CD14-positive monocyte (primary cell): Measurements from ENCODE around the gene KRTAP5-9. TPM values are rescaled to one million over a fixed set of nuclear protein-coding genes. Genes with fewer than 3 reads are reported as not detected.
"Not testable (repeated sequence)": the region's sequence is repeated elsewhere in the genome, so short reads cannot be mapped to it uniquely, and the experiment has no call there.

Experiments
- DNase-seq, 3 donors: peaks; one replicate each; pipeline ENCODE4 v3.0.0-alpha.2; 2011 to 2022
- H2AFZ ChIP-seq: 2 replicates; pipeline ENCODE4 v1.6.0; 2012; ENCODE audit warnings: mild to moderate bottlenecking, low read depth, low read length, inconsistent platforms; ENCODE audit not compliant: insufficient read depth, poor library complexity, severe bottlenecking
- H3K27ac ChIP-seq, 2 donors: 1 replicate in 1 of 2; 2 replicates in 1 of 2; pipeline ENCODE4 v1.5.1; 2012 to 2013; ENCODE audit warnings: low read length in 2 of 2, control low read depth in 1 of 2, inconsistent platforms in 1 of 2, low read depth in 1 of 2, mild to moderate bottlenecking in 1 of 2
- H3K27me3 ChIP-seq, 2 donors: one replicate each; pipeline versions ENCODE4 v1.6.0 to v1.6.1; 2011 to 2013; ENCODE audit warnings: low read length in 2 of 2; ENCODE audit not compliant: control insufficient read depth in 2 of 2, insufficient read depth in 2 of 2
- H3K36me3 ChIP-seq, 2 donors: replicated peaks in 1 of 2; 1 replicate in 1 of 2; 2 replicates in 1 of 2; pipeline versions ENCODE4 v1.5.1 to v1.6.1; 2012 to 2013; ENCODE audit warnings: low read length in 2 of 2, control low read depth in 1 of 2, inconsistent platforms in 1 of 2, mild to moderate bottlenecking in 1 of 2; ENCODE audit not compliant: insufficient read depth in 2 of 2, control insufficient read depth in 1 of 2
- H3K4me1 ChIP-seq, 2 donors: 1 replicate in 1 of 2; 2 replicates in 1 of 2; pipeline versions ENCODE4 v1.5.1 to v1.6.1; 2012 to 2013; ENCODE audit warnings: low read length in 2 of 2, control low read depth in 1 of 2, inconsistent platforms in 1 of 2, mild to moderate bottlenecking in 1 of 2, moderate library complexity in 1 of 2; ENCODE audit not compliant: insufficient read depth in 2 of 2, control insufficient read depth in 1 of 2
- H3K4me2 ChIP-seq: replicated peaks from 2 replicates; pipeline ENCODE3; 2012; ENCODE audit warnings: low read length, moderate library complexity, mild to moderate bottlenecking; ENCODE audit not compliant: poor library complexity, severe bottlenecking; ENCODE audit errors: extremely low read depth
- H3K4me3 ChIP-seq, 3 experiments: fragments of 200-600 bp in 1 of 3; sonication (generic) in 1 of 3; replicated peaks in 1 of 3; 1 replicate in 2 of 3; 2 replicates in 1 of 3; pipeline ENCODE4 v1.5.1; 2011 to 2013; ENCODE audit warnings: low read length in 3 of 3, mild to moderate bottlenecking in 3 of 3, control low read depth in 2 of 3, low read depth in 2 of 3, inconsistent platforms in 1 of 3, moderate library complexity in 1 of 3
- H3K79me2 ChIP-seq: 2 replicates; pipeline ENCODE4 v1.6.0; 2012; ENCODE audit warnings: mild to moderate bottlenecking, control low read depth, inconsistent platforms, low read length, moderate library complexity; ENCODE audit not compliant: insufficient read depth
- H3K9ac ChIP-seq: 2 replicates; pipeline ENCODE4 v1.6.0; 2017; ENCODE audit warnings: low read length, mild to moderate bottlenecking; ENCODE audit not compliant: insufficient read depth, poor library complexity, severe bottlenecking
- H3K9me3 ChIP-seq, 2 donors: replicated peaks in 1 of 2; 1 replicate in 1 of 2; 2 replicates in 1 of 2; pipeline versions ENCODE4 v1.5.1 to v1.6.1; 2012 to 2013; ENCODE audit warnings: low read length in 2 of 2, control low read depth in 1 of 2; ENCODE audit not compliant: control insufficient read depth in 1 of 2, insufficient read depth in 1 of 2
- H4K20me1 ChIP-seq: 2 replicates; pipeline ENCODE4 v1.6.0; 2012; ENCODE audit warnings: mild to moderate bottlenecking, low read length, control low read depth, moderate library complexity; ENCODE audit not compliant: insufficient read depth
- H3K27ac Mint-ChIP-seq, 7 donors: one replicate each; pipeline ENCODE4 v1.8.0; 2020; ENCODE audit warnings: mild to moderate bottlenecking in 7 of 7, mixed read lengths in 7 of 7, moderate library complexity in 6 of 7, inconsistent platforms in 2 of 7
- H3K27me3 Mint-ChIP-seq, 3 donors: one replicate each; pipeline ENCODE4 v1.8.0; 2021 to 2022; ENCODE audit warnings: low read depth in 3 of 3, mild to moderate bottlenecking in 3 of 3, mixed read lengths in 3 of 3, moderate library complexity in 3 of 3, inconsistent platforms in 1 of 3
- H3K36me3 Mint-ChIP-seq, 2 donors: one replicate each; pipeline ENCODE4 v1.8.0; 2020; ENCODE audit warnings: mixed read lengths in 2 of 2, inconsistent platforms in 1 of 2, mild to moderate bottlenecking in 1 of 2
- H3K4me1 Mint-ChIP-seq: one replicate; pipeline ENCODE4 v1.8.0; 2020; ENCODE audit warnings: mild to moderate bottlenecking, mixed read lengths
- H3K4me3 Mint-ChIP-seq, 2 donors: one replicate each; pipeline ENCODE4 v1.8.0; 2020; ENCODE audit warnings: mild to moderate bottlenecking in 2 of 2, mixed read lengths in 2 of 2, moderate library complexity in 1 of 2
- H3K9me3 Mint-ChIP-seq, 7 donors: one replicate each; pipeline ENCODE4 v1.8.0; 2020 to 2022; ENCODE audit warnings: mixed read lengths in 7 of 7, mild to moderate bottlenecking in 6 of 7, moderate library complexity in 6 of 7, inconsistent platforms in 2 of 7
- WGBS: methylation state at CpG from one replicate; pipeline ENCODE4 v1.1.5; 2013; ENCODE audit warnings: missing lambda C conversion rate; ENCODE audit not compliant: insufficient coverage; 5-methylcytosine and 5-hydroxymethylcytosine counted together
- intact Hi-C, 2 donors: fragments of 100-400 bp; cut with micrococcal nuclease; formaldehyde crosslinking; loops; one replicate each; pipeline versions ENCODE4 v1.15.0 to v1.15.1; 2023
- polyA plus RNA-seq, 3 donors: library from polyadenylated mRNA; depleted of rRNA in 1 of 3; unstranded in 2 of 3; stranded (reverse) in 1 of 3; fragments of 300-500 nt in 2 of 3; fragments of >200 nt in 1 of 3; fragmentation: Illumina TruSeq in 2 of 3; gene quantifications; 1 replicate in 2 of 3; 2 replicates in 1 of 3; pipeline ENCODE4 v1.2.3, GENCODE V29; 2012 to 2021
- TF ChIP-seq, protein P1 (sequence below): fragments of 200-600 bp; IDR thresholded peaks from one replicate; pipeline ENCODE4 v1.8.0; 2022; ENCODE audit warnings: antibody characterized with exemption, mild to moderate bottlenecking

The KRTAP5-9 gene
- polyA plus RNA-seq, 3 donors: 0.29 TPM; not detected in 2

DNA sequence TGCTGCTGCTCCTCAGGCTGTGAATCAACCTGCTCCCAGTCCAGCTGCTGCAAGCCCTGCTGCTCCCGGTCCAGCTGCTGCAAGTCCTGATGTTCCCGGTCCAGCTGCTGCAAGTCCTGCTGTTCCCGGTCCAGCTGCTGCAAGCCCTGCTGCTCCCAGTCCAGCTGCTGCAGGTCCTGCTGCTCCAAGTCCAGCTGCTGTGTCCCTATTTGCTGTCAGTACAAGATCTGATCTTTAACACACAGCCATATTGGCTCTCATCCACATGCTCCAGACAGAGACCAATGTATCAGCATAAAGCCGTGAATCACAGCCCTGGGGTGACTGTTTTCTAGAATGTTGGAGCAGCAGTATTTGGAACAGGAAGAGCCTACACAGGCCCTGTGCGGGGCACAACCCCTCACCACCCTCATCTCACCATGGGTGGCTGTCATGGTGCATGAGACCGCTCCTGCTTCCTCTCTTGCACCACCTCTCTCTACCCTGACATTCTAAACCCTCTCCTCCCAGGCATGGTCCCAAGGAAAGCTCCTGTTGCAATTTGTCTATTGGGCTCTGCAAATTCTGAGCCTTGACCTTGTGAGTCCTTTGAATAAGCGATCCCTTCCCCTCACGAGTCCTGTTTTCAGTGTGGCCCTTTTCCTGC is 20.6 kb downstream of the KRTAP5-9 start:
- H3K27ac ChIP-seq: no peak overlapping the region
- no peaks in the 10 kb centered on the region for H3K9me3 ChIP-seq
- H3K79me2 ChIP-seq: no peaks in the 10 kb centered on the region
- H3K27me3 ChIP-seq: peaks cover 0 to 3% of the 10 kb centered on the region in 2 donors
- H3K9ac ChIP-seq: no peak overlapping the region
- peaks cover 0 to under 1% (median 0%) of the 10 kb centered on the region in 7 donors for H3K9me3 Mint-ChIP-seq
- DNase-seq: no peak
- no peaks in the 10 kb centered on the region for H3K4me1 ChIP-seq
- H3K36me3 Mint-ChIP-seq: no peaks in the 10 kb centered on the region
- no peaks in the 10 kb centered on the region for H4K20me1 ChIP-seq
- no peak overlapping the region for H3K4me3 Mint-ChIP-seq
- no peaks in the 10 kb centered on the region for H3K36me3 ChIP-seq
- peaks cover 6 to 16% (median 13%) of the 10 kb centered on the region in 3 donors for H3K27me3 Mint-ChIP-seq
- no peaks in the 10 kb centered on the region for H3K4me1 Mint-ChIP-seq
- WGBS: 88% methylated on average over 6 of the region's 8 CpGs
- TF ChIP-seq, protein P1, sequence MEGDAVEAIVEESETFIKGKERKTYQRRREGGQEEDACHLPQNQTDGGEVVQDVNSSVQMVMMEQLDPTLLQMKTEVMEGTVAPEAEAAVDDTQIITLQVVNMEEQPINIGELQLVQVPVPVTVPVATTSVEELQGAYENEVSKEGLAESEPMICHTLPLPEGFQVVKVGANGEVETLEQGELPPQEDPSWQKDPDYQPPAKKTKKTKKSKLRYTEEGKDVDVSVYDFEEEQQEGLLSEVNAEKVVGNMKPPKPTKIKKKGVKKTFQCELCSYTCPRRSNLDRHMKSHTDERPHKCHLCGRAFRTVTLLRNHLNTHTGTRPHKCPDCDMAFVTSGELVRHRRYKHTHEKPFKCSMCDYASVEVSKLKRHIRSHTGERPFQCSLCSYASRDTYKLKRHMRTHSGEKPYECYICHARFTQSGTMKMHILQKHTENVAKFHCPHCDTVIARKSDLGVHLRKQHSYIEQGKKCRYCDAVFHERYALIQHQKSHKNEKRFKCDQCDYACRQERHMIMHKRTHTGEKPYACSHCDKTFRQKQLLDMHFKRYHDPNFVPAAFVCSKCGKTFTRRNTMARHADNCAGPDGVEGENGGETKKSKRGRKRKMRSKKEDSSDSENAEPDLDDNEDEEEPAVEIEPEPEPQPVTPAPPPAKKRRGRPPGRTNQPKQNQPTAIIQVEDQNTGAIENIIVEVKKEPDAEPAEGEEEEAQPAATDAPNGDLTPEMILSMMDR: no peak
- no peak overlapping the region for H3K4me2 ChIP-seq
- H2AFZ ChIP-seq: no peak overlapping the region
- H3K4me3 ChIP-seq: no peak overlapping the region
- no peak overlapping the region for H3K27ac Mint-ChIP-seq
- intact Hi-C loops: no loop called here

DNA sequence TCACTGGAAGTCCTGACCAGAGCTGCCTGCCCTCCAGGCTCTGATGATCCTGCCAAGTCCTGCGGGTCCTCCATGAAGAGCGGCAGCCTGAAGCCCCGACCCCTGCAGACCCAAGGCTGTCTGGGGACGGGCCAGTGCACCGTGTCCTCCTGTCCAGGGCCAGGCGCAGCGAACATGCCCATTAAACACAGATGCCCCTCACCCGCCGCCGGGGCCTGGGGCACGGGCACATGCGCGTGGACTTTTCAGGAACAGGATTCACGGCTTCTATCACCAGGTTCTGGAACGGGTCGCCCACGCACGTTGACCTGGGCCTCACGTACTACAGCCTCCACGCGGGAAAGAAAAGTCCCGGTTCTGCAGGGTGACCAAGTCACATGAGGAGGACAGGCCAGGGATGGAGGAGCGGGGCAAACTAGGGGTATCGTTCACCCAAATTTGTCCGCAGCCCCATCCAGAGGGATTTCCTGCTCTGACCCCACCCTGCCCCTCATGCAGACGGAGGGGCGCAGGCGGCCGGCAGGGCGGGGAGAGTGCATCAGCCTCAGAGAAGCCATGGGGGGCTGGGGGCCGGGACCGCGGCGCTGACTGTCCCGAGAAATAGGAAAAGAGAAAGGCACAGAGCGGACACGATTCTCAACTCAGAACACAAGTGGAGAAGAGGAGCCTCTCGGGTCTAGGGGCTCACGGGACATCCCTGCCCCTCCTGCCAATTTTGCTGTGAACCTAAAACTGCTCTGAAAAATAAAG is 23.1 kb downstream of the KRTAP5-9 start:
- H3K9me3 Mint-ChIP-seq, H3K36me3 ChIP-seq, H3K4me3 ChIP-seq, H3K36me3 Mint-ChIP-seq, intact Hi-C loops, H3K9ac ChIP-seq, H3K27ac ChIP-seq, H3K27ac Mint-ChIP-seq, H3K4me1 Mint-ChIP-seq, H4K20me1 ChIP-seq, H3K4me2 ChIP-seq, DNase-seq, H2AFZ ChIP-seq, H3K4me1 ChIP-seq, H3K9me3 ChIP-seq, H3K27me3 Mint-ChIP-seq, H3K4me3 Mint-ChIP-seq, H3K27me3 ChIP-seq, H3K79me2 ChIP-seq: not testable (repeated sequence)
- 90% methylated on average over 27 of the region's 39 CpGs for WGBS
